Nucleus accumbens (tissue), 56 donors: ENCODE data around the gene XYLB.
"Not testable (repeated sequence)": the region's sequence is repeated elsewhere in the genome, so short reads cannot be mapped to it uniquely, and the experiment has no call there.

Source experiments
- DNase-seq, 56 donors: peaks; one replicate each; lab custom pipeline; 2025; lab: John Stamatoyannopoulos, UW

The XYLB gene

GRCh38 chr3:38386992-38387750, 40.6 kb downstream of the XYLB start:
- no peak for DNase-seq

- no peak for DNase-seq
Measured at GRCh38 chr3:38387862-38388261, 41.3 kb downstream of the XYLB start.

GRCh38 chr3:38392604-38393163, 46.1 kb downstream of the XYLB start:
- no peak for DNase-seq

GRCh38 chr3:38396239-38396638, 49.7 kb downstream of the XYLB start:
- DNase-seq = no peak

- no peak for DNase-seq
Measured at GRCh38 chr3:38396861-38397260, 50.3 kb downstream of the XYLB start.

- DNase-seq = no peak
Measured at GRCh38 chr3:38397320-38397719, 50.7 kb downstream of the XYLB start.

- DNase-seq = no peak
Measured at GRCh38 chr3:38401246-38401962, 54.8 kb downstream of the XYLB start.

- no peak for DNase-seq
Measured at GRCh38 chr3:38404286-38404685, 57.7 kb downstream of the XYLB start.

- DNase-seq = no peak
Measured at GRCh38 chr3:38411591-38411990, 65.0 kb downstream of the XYLB start.

GRCh38 chr3:38420758-38421157, 74.2 kb downstream of the XYLB start:
- DNase-seq = not testable (repeated sequence)

- no peak for DNase-seq
Measured at GRCh38 chr3:38421679-38422336, 75.2 kb downstream of the XYLB start.

GRCh38 chr3:38426798-38427426, 80.3 kb downstream of the XYLB start:
- DNase-seq = not testable (repeated sequence)

GRCh38 chr3:38432871-38433658, 86.5 kb downstream of the XYLB start:
- DNase-seq = not testable (repeated sequence)

- DNase-seq = not testable (repeated sequence)
Measured at GRCh38 chr3:38433661-38434060, 87.1 kb downstream of the XYLB start.

GRCh38 chr3:38438436-38439069, 92.0 kb downstream of the XYLB start:
- not testable (repeated sequence) for DNase-seq

- not testable (repeated sequence) for DNase-seq
Measured at GRCh38 chr3:38443205-38443604, 96.6 kb downstream of the XYLB start.

- no peak for DNase-seq
Measured at GRCh38 chr3:38446085-38446686, 99.6 kb downstream of the XYLB start.

- no peak for DNase-seq
Measured at GRCh38 chr3:38446812-38447211, 100.2 kb downstream of the XYLB start.

- DNase-seq = no peak
Measured at GRCh38 chr3:38450853-38451252, 104.3 kb downstream of the XYLB start.
